Loucy (cell line): ENCODE results near the gene CYFIP2.

Experiments
- H2AFZ ChIP-seq: fragments of 200-600 bp; sonication (generic); 2 replicates; pipeline ENCODE4 v1.6.0; 2016; ENCODE audit warnings: antibody characterized with exemption, mild to moderate bottlenecking, low read length, moderate library complexity
- H3F3A ChIP-seq: fragments of 200-600 bp; 2 replicates; pipeline ENCODE4 v1.6.0; 2016; ENCODE audit warnings: antibody characterized with exemption, low read depth, mild to moderate bottlenecking
- H3K27me3 ChIP-seq: fragments of 200-600 bp; sonication (generic); 2 replicates; pipeline ENCODE4 v1.6.1; 2014; ENCODE audit warnings: low read length, mild to moderate bottlenecking; ENCODE audit not compliant: insufficient read depth, poor library complexity, severe bottlenecking
- H3K36me3 ChIP-seq: fragments of 200-600 bp; sonication (generic); 2 replicates; pipeline ENCODE4 v1.6.1; 2016; ENCODE audit warnings: low read length; ENCODE audit not compliant: insufficient read depth
- H3K4me1 ChIP-seq: fragments of 200-600 bp; sonication (generic); 2 replicates; pipeline ENCODE4 v1.5.1; 2014; ENCODE audit warnings: low read length, mild to moderate bottlenecking; ENCODE audit not compliant: insufficient read depth, poor library complexity, severe bottlenecking
- H3K4me2 ChIP-seq: fragments of 200-600 bp; sonication (generic); 2 replicates; pipeline ENCODE4 v1.6.0; 2014; ENCODE audit warnings: antibody characterized with exemption, low read length, low read depth, mild to moderate bottlenecking; ENCODE audit not compliant: poor library complexity, severe bottlenecking
- H3K4me3 ChIP-seq: fragments of 200-600 bp; sonication (generic); 2 replicates; pipeline ENCODE4 v1.5.1; 2014; ENCODE audit warnings: low read length, mild to moderate bottlenecking, mixed read lengths; ENCODE audit not compliant: poor library complexity, severe bottlenecking
- H3K79me2 ChIP-seq: fragments of 200-600 bp; sonication (generic); 2 replicates; pipeline ENCODE4 v1.6.1; 2014; ENCODE audit warnings: low read length; ENCODE audit not compliant: insufficient read depth
- H3K9ac ChIP-seq: fragments of 200-600 bp; sonication (generic); 2 replicates; pipeline ENCODE4 v1.6.0; 2014; ENCODE audit warnings: mild to moderate bottlenecking, low read depth, low read length, moderate library complexity; ENCODE audit not compliant: poor library complexity, severe bottlenecking
- H3K9me2 ChIP-seq: fragments of 200-600 bp; sonication (generic); replicated peaks from 2 replicates; pipeline ENCODE4 v1.6.1; 2016; ENCODE audit warnings: low read depth, low read length, mixed read lengths
- H3K9me3 ChIP-seq: fragments of 200-600 bp; sonication (generic); 2 replicates; pipeline ENCODE4 v1.6.1; 2014; ENCODE audit warnings: mild to moderate bottlenecking, antibody characterized with exemption, low read length, low read depth; ENCODE audit not compliant: insufficient read depth
- H4K20me1 ChIP-seq: fragments of 200-600 bp; sonication (generic); 2 replicates; pipeline ENCODE4 v1.6.0; 2014; ENCODE audit warnings: antibody characterized with exemption, low read length, mild to moderate bottlenecking; ENCODE audit not compliant: insufficient read depth, poor library complexity, severe bottlenecking
- EZH2phosphoT487 ChIP-seq: fragments of 200-600 bp; IDR thresholded peaks from 2 replicates; pipeline ENCODE4 v1.6.1; 2018; ENCODE audit warnings: antibody characterized with exemption, mild to moderate bottlenecking, moderate library complexity, borderline replicate concordance
- TF ChIP-seq, protein P1 (sequence below): fragments of 200-600 bp; sonication (generic); conservative IDR thresholded peaks from 2 replicates; pipeline ENCODE4 v1.5.1; 2014; ENCODE audit warnings: mild to moderate bottlenecking, antibody characterized with exemption, low read length

CYFIP2 gene

DNA sequence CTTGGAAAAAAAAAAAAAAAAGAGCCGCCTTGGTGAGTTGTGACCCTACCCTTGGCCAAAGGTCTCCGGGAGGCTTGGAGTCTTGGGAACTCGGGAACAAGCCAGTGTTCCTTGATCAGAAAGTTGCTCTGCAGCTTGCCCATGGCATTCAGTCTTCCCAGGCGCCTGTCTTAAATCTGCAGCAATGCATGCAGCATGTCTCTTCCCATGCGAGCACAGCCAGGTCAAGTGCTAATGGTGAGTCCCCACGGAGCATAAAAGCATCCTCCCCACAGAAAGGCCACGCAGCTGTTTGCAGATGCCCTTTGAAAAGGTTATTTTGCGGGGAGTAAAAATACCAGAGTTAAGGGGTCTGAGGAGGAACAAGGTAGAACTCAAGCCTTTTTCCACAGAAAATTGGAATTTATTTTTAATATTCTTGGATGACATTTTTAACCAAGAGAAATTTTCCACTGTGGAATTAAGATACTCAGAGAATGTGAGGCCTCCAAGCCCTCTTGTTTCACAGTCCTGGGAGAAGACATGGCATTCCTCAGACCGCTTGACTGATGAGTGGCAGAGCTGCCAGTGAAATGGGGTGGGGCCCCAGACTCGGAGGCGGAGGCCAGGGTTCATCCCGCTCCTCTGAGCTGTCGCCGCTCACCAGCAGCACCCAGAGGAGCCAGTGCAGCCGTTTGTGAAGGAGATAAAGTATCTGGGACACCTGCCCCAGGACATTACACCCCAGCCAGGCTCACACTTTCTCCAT is 81.6 kb downstream of the CYFIP2 start:
- no peaks in the 10 kb centered on the region for H3F3A ChIP-seq
- H3K9me3 ChIP-seq: no peaks in the 10 kb centered on the region
- no peak overlapping the region for H3K9ac ChIP-seq
- no peaks in the 10 kb centered on the region for H3K79me2 ChIP-seq
- no peaks in the 10 kb centered on the region for H3K4me1 ChIP-seq
- no peaks in the 10 kb centered on the region for H4K20me1 ChIP-seq
- no peaks in the 10 kb centered on the region for H3K27me3 ChIP-seq
- H3K4me2 ChIP-seq: no peak overlapping the region
- no peak overlapping the region for H3K4me3 ChIP-seq
- H3K36me3 ChIP-seq: peaks cover 51% of the 10 kb centered on the region; the same call in 1 of the 2 replicates
- H3K9me2 ChIP-seq: no peaks in the 10 kb centered on the region
- TF ChIP-seq, protein P1, sequence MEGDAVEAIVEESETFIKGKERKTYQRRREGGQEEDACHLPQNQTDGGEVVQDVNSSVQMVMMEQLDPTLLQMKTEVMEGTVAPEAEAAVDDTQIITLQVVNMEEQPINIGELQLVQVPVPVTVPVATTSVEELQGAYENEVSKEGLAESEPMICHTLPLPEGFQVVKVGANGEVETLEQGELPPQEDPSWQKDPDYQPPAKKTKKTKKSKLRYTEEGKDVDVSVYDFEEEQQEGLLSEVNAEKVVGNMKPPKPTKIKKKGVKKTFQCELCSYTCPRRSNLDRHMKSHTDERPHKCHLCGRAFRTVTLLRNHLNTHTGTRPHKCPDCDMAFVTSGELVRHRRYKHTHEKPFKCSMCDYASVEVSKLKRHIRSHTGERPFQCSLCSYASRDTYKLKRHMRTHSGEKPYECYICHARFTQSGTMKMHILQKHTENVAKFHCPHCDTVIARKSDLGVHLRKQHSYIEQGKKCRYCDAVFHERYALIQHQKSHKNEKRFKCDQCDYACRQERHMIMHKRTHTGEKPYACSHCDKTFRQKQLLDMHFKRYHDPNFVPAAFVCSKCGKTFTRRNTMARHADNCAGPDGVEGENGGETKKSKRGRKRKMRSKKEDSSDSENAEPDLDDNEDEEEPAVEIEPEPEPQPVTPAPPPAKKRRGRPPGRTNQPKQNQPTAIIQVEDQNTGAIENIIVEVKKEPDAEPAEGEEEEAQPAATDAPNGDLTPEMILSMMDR: no peak
- no peak for TF ChIP-seq EZH2phosphoT487
- H2AFZ ChIP-seq: no peak overlapping the region

DNA sequence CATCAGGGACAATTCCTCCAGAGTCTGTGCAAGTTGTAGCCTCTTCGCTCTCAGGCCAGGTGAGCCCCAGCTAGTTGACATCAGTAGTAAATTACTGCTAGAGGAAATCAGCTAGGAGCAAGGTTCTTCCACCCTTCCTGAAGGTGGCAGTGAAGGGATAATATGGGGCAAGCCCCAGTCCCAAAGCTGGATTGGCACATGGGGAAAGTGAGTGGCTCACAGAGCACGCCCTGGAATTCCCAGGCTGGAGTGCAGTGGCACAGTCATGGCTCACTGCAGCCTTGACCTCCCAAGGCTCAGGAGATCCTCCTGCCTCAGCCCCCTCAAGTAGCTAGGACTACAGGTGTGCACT is 82.1 kb downstream of the CYFIP2 start:
- Histone ChIP-seq H2AFZ (no peak overlapping the region), H3K9ac (no peak overlapping the region), H3K4me1 (no peaks in the 10 kb centered on the region), H3K79me2 (no peaks in the 10 kb centered on the region), H4K20me1 (no peaks in the 10 kb centered on the region), H3K36me3 (peaks cover 51% of the 10 kb centered on the region; the same call in 1 of the 2 replicates), H3K4me2 (no peak overlapping the region), H3K9me2 (no peaks in the 10 kb centered on the region), H3K9me3 (no peaks in the 10 kb centered on the region), H3F3A (no peaks in the 10 kb centered on the region), H3K4me3 (no peak overlapping the region), H3K27me3 (no peaks in the 10 kb centered on the region)
- TF ChIP-seq EZH2phosphoT487: no peak
- TF ChIP-seq, protein P1: no peak

DNA sequence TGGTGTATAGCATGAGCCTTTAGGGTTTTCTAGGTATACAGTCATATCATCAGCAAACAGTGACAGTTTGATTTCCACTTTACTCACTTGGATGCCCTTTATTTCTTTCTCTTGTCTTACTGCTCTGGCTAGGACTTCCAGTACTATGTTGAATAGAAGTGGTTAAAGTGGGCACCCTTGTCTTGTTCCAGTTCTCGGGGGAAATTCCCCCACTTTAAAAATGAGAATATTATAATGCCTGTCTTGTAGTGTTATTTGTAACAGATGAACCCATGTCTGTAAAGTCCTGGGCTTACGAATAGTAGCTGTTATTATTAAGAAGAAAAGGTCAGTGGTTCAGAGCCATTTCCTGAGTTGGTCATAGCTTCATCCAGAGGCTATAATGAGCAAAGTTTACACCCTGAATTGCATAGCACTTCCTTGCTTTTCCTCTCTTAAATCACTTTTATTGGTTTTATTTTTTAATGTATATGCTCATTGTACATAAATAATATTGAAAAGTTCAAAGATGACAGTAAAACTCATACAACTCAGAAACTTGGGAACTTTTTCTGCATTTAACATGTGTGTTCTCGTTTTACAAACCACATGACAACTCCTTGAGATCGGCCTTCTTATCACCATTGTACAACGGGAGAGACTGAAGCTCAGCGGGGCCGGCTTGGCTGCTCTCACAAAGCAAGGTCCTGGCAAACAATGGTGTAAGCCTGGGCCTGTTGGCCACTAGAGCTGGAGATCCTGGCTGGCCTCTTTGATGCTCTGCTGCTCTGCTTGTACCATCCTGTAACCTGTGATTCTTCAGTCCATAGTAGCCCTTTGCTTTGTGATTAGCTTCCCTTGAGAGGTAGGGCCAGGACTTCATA is 85.2 kb downstream of the CYFIP2 start:
- no peaks in the 10 kb centered on the region for H3K9me2 ChIP-seq

More for the DNA sequence above, 85.2 kb downstream of the CYFIP2 start:
- Histone ChIP-seq H3K9ac (no peak overlapping the region), H3K4me2 (no peak overlapping the region), H3K9me3 (no peaks in the 10 kb centered on the region), H3K27me3 (no peaks in the 10 kb centered on the region), H3F3A (no peaks in the 10 kb centered on the region), H3K4me3 (no peak overlapping the region), H2AFZ (no peak overlapping the region), H3K36me3 (peaks cover 34% of the 10 kb centered on the region; the same call in 1 of the 2 replicates), H4K20me1 (no peaks in the 10 kb centered on the region), H3K79me2 (no peaks in the 10 kb centered on the region), H3K4me1 (no peaks in the 10 kb centered on the region)
- TF ChIP-seq, protein P1: no peak
- TF ChIP-seq EZH2phosphoT487: no peak
